Smooth muscle cell (in vitro differentiated cells): Measurements from ENCODE around the gene LSM14B. TPM values are rescaled to one million over a fixed set of nuclear protein-coding genes. Genes with fewer than 3 reads are reported as not detected.

Experiments used
- DNase-seq: peaks from one replicate; lab custom pipeline; 2025; ENCODE audit not compliant: unreplicated experiment; lab: John Stamatoyannopoulos, UW
- H2AFZ ChIP-seq: fragments of 200-600 bp; sonication (generic); 2 replicates; pipeline ENCODE4 v1.6.0; 2016; ENCODE audit warnings: antibody characterized with exemption, low read depth, mild to moderate bottlenecking
- H3F3A ChIP-seq: fragments of 200-600 bp; sonication (generic); 2 replicates; pipeline ENCODE4 v1.6.0; 2017; ENCODE audit warnings: antibody characterized with exemption, low read depth
- H3K27ac ChIP-seq: fragments of 200-600 bp; sonication (generic); 2 replicates; pipeline ENCODE4 v1.5.1; 2016; ENCODE audit warnings: low read depth, mild to moderate bottlenecking
- H3K27me3 ChIP-seq: fragments of 200-600 bp; sonication (generic); 2 replicates; pipeline ENCODE4 v1.6.1; 2016; ENCODE audit warnings: low read depth, mild to moderate bottlenecking
- H3K36me3 ChIP-seq: fragments of 200-600 bp; sonication (generic); 2 replicates; pipeline ENCODE4 v1.5.1; 2016; ENCODE audit warnings: low read depth
- H3K4me1 ChIP-seq: fragments of 200-600 bp; sonication (generic); 2 replicates; pipeline ENCODE4 v1.5.1; 2016; ENCODE audit warnings: low read depth
- H3K4me2 ChIP-seq: fragments of 200-600 bp; sonication (generic); 2 replicates; pipeline ENCODE4 v1.6.0; 2016; ENCODE audit warnings: mild to moderate bottlenecking
- H3K4me3 ChIP-seq: fragments of 200-600 bp; sonication (generic); 2 replicates; pipeline ENCODE4 v1.5.1; 2016; ENCODE audit warnings: mild to moderate bottlenecking
- H3K79me2 ChIP-seq: fragments of 200-600 bp; sonication (generic); 2 replicates; pipeline ENCODE4 v1.6.0; 2016; ENCODE audit warnings: low read depth, mild to moderate bottlenecking
- H3K9ac ChIP-seq: fragments of 200-600 bp; sonication (generic); 2 replicates; pipeline ENCODE4 v1.6.0; 2016; ENCODE audit warnings: low read depth
- H3K9me3 ChIP-seq: fragments of 200-600 bp; sonication (generic); replicated peaks from 2 replicates; pipeline ENCODE4 v1.5.1; 2016; ENCODE audit warnings: low read depth
- H4K20me1 ChIP-seq: fragments of 200-600 bp; sonication (generic); 2 replicates; pipeline ENCODE4 v1.6.0; 2016; ENCODE audit warnings: low read depth
- CTCF ChIP-seq: fragments of 200-600 bp; sonication (generic); IDR thresholded peaks from 2 replicates; pipeline ENCODE4 v1.5.1; 2017; ENCODE audit warnings: borderline replicate concordance, mild to moderate bottlenecking, antibody characterized with exemption; ENCODE audit not compliant: insufficient read depth, poor library complexity, severe bottlenecking
- WGBS: methylation state at CpG from one replicate; pipeline ENCODE4 v1.1.7; 2016; ENCODE audit warnings: low lambda C conversion rate; 5-methylcytosine and 5-hydroxymethylcytosine counted together
- polyA plus RNA-seq: library from polyadenylated mRNA; unstranded; fragments of >200 nt; fragmentation: Nextera tagmentation; extraction: Ambion mirVana; gene quantifications from 2 replicates; pipeline ENCODE4 v1.2.1, GENCODE V29; 2016
- total RNA-seq: library from RNA; depleted of rRNA; stranded (reverse); fragments of >200 nt; gene quantifications from 2 replicates; pipeline ENCODE4 v1.2.3, GENCODE V29; 2014

LSM14B gene
- total and polyA plus RNA-seq, 2 experiments from 2014 or later: 5.6 to 21.5 TPM

GRCh38 chr20:62164879-62165761 lies 42.8 kb downstream of the LSM14B start:
- Histone ChIP-seq H3K9me3 (no peaks in the 10 kb centered on the region), H3K4me1 (no peaks in the 10 kb centered on the region), H4K20me1 (peaks cover 10% of the 10 kb centered on the region), H3K4me3 (no peak overlapping the region), H2AFZ (no peak overlapping the region), H3K27ac (no peak overlapping the region), H3K27me3 (no peaks in the 10 kb centered on the region), H3F3A (no peaks in the 10 kb centered on the region), H3K9ac (no peak overlapping the region), H3K36me3 (no peaks in the 10 kb centered on the region), H3K79me2 (no peaks in the 10 kb centered on the region), H3K4me2 (no peak overlapping the region)
- WGBS: 97% methylated on average over 41 of the region's 41 CpGs
- no peak for TF ChIP-seq CTCF
- no peak for DNase-seq

- H3K4me2 ChIP-seq: no peak overlapping the region
- H3F3A ChIP-seq: no peaks in the 10 kb centered on the region
- H3K9me3 ChIP-seq: no peaks in the 10 kb centered on the region
- WGBS: 92% methylated on average over 25 of the region's 25 CpGs
- H3K36me3 ChIP-seq: no peaks in the 10 kb centered on the region
- no peaks in the 10 kb centered on the region for H3K4me1 ChIP-seq
- H3K9ac ChIP-seq: no peak overlapping the region
- TF ChIP-seq CTCF: no peak
- no peaks in the 10 kb centered on the region for H3K27me3 ChIP-seq
- peaks cover 3% of the 10 kb centered on the region for H4K20me1 ChIP-seq
- H2AFZ ChIP-seq: no peak overlapping the region
- H3K4me3 ChIP-seq: no peak overlapping the region
- no peak for DNase-seq
- no peak overlapping the region for H3K27ac ChIP-seq
- H3K79me2 ChIP-seq: no peaks in the 10 kb centered on the region
Observed at GRCh38 chr20:62165762-62166399, 43.6 kb downstream of the LSM14B start.

- H3K4me3 ChIP-seq: no peak overlapping the region
- H3K4me1 ChIP-seq: no peaks in the 10 kb centered on the region
- 95% methylated on average over 6 of the region's 6 CpGs for WGBS
- H3K9ac ChIP-seq: no peak overlapping the region
- no peaks in the 10 kb centered on the region for H3K36me3 ChIP-seq
- no peaks in the 10 kb centered on the region for H4K20me1 ChIP-seq
- TF ChIP-seq CTCF: no peak
- no peaks in the 10 kb centered on the region for H3K79me2 ChIP-seq
- no peaks in the 10 kb centered on the region for H3F3A ChIP-seq
- no peak overlapping the region for H3K27ac ChIP-seq
- no peak overlapping the region for H2AFZ ChIP-seq
- no peak overlapping the region for H3K4me2 ChIP-seq
- no peaks in the 10 kb centered on the region for H3K9me3 ChIP-seq
- DNase-seq: no peak
- no peaks in the 10 kb centered on the region for H3K27me3 ChIP-seq
Observed at GRCh38 chr20:62167474-62167873, 45.2 kb downstream of the LSM14B start.
